NOMO-1 treated with dmso at 0.1 percent for 144 hours (cell line): Measurements from ENCODE around the gene SQOR.

Experiments used
- DNase-seq: peaks from one replicate; lab custom pipeline; 2025; ENCODE audit not compliant: unreplicated experiment; lab: John Stamatoyannopoulos, UW

Gene SQOR

DNA sequence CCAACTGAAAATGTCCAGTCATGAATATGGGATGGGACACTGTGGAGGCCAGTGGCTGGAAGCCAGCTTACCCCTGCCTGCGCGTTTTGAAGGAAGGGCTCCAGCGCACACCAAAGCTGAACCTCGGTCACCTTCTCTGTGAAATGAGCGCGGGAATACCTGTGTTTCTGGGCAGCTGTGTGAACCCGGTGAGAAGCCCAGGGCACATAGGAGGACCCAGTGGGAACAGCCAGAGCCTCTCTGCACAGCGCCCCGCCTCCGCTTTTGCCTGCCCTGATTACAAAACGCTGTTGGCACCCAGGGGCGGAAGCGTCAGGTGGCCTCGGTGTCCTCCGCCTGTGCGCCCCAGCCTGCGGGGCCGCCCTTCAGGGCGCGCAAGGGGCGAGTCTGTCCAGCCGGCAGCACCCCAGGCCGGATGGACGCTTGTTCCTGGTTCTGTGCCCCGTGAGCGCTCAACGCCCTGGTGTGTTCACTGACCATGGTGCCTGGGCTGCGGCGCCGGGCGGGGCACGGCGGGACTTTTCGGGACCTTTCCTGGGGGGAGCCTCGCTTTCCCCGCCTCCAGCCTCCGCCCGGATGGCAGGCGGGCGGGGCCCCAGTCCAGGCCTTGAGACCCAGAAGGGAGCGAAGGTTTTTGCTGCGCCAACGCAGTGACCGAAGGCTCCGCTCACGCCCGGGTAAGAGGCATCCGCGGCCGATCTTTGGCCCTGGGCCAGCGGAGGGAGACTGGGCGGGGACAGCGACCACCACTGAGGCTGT is at the start of gene SQOR:
Gene SQOR, plus strand, starts transcription at position 598 of the 759 bp plus-strand sequence. CDS start 23,895 bp downstream, outside the sequence.
- DNase-seq = peak; percentile 82

- no peak for DNase-seq
Measured at GRCh38 chr15:45585069-45585791, 49.6 kb upstream of the SQOR start.

GRCh38 chr15:45586125-45586524 is 48.7 kb upstream of the SQOR start:
- no peak for DNase-seq

GRCh38 chr15:45586601-45587094 is 48.2 kb upstream of the SQOR start:
- no peak for DNase-seq

- DNase-seq = peak; percentile 90
Measured at GRCh38 chr15:45587095-45587862, 47.5 kb upstream of the SQOR start, which contains the start of gene BLOC1S6. Gene BLOC1S6, plus strand, starts transcription at chr15:45587379. Its CDS starts 65 bp downstream, at chr15:45587444.

- no peak for DNase-seq
Measured at GRCh38 chr15:45587863-45588170, 47.0 kb upstream of the SQOR start.

- DNase-seq = no peak
Measured at GRCh38 chr15:45588219-45588875, 46.5 kb upstream of the SQOR start.

- DNase-seq = no peak
Measured at GRCh38 chr15:45589256-45589655, 45.6 kb upstream of the SQOR start.

DNA sequence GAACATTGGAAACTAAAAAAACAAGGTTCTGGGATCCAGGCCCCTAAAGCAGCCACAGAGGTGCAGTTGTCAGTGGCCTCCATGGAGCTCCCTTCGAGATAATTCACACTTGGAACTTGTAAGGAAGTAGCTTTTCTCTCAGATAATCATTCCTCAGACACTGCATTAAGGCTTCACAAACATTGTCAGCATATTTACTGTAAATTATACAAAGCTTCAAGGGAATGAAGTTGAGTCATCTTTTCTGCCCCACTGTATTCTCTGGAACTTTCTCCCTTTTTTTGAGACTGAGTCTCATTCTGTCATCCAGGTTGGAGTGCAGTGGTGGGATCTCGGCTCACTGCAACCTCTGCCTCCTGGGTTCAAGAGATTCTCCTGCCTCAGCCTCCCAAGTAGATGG is 40.5 kb upstream of the SQOR start:
- DNase-seq = no peak

DNA sequence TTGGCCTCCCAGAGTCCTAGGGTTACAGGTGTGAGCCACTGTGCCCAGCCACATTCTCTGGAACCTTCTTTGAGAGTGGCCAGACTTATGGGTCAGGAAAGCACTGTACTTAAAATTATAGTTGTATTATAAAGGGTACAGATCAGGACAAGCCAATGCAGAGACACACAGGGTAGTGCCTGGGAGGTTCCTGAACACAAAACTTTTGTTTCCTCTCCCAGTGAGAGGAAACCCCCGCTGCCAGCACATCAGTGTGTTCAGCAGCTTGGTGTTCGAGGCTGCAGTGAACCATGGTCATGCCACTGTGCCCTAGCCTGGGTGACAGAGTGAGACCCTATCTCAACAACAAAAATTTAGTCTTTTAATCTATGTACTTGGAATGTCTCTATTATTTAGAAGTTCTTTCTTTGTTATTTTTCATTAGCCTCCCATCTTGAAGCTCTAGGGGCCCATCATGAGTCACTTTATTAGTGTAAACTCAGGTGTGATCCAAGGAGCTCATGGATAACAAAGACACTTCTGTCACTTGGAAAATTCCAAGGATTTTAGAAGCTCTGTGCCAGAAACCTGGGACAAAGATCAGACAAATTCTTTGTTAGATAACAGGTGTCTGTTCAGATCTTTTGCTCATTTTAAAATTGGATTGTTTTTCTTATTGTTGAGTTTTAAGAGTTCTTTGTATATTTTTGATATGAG is 39.8 kb upstream of the SQOR start:
- DNase-seq = no peak

- no peak for DNase-seq
Measured at GRCh38 chr15:45603881-45604280, 30.9 kb upstream of the SQOR start.

DNA sequence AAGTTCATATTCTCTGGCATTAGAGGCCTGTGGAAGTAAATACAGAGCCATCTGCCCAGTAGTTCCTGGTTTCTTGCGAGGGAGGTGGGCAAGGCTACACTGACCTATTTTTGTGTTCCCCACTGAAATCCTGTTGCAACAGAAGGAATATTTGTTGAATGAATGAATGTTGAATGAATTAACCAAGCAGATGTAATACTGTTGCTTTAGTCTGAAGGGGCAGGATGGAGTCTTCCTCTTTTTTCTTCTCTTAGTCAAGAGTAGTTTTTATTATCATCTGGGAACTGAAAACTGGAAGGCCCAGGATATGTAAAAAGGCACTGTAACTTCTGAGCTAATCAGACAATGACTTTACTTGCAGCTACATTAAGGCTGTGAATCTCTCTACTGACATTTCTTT is 30.5 kb upstream of the SQOR start:
- DNase-seq = peak; percentile 12

GRCh38 chr15:45606413-45606812 is 28.4 kb upstream of the SQOR start:
- no peak for DNase-seq

DNA sequence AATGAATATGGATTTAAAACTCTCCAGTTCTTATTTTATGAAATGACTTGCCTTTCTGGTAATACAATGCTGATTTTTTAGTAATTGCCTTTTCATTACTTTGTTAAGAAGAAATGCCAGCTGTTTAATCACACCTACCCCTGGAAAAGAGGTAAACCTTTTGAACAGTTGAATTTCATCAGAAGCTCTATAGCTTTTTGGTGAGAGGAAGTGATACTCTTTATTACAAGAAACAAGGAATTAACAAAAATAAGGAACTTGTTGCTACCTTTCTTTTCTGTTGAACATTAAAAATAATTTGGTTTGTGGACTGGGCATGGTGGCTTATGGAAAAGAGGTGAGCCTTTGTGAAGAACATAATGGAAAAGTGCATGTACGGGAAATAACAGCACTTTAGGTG is 28.0 kb upstream of the SQOR start:
- DNase-seq = peak; percentile 57

GRCh38 chr15:45611305-45611704 is 23.5 kb upstream of the SQOR start:
- DNase-seq = no peak

- no peak for DNase-seq
Measured at GRCh38 chr15:45612790-45613415, 21.9 kb upstream of the SQOR start.

- no peak for DNase-seq
Measured at GRCh38 chr15:45616901-45617323, 17.9 kb upstream of the SQOR start.

DNA sequence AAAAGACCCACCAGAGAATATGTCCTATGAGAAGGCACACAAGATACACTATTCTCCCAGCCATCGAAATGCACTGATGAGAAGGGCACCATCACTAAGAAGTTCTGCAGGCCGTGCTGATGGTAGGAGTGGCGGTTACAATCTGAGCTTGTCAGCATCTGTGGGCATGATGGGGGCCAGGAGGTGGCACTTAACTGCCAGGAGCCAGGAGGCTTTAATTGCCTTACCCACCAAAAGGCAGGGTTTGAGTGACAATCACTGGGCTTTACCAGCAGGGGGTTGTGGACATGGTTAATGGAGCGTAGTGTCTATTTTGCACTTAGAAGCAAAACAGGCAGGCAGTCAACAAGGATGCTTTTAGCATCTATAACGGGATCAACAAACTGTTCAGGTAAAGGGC is 16.0 kb upstream of the SQOR start:
- no peak for DNase-seq

GRCh38 chr15:45628136-45628535 is 6.7 kb upstream of the SQOR start:
- no peak for DNase-seq
